ENCODE measurements around the gene PRIMPOL.

GRCh38 chr4:184662236-184662635, 12.7 kb downstream of the PRIMPOL start:
- no peak for TF ChIP-seq CTCF (IDR thresholded peaks at IDR 0.05)
- TF ChIP-seq POLR2A (IDR thresholded peaks at IDR 0.05), result no peak

All from Peyer's patch (tissue), 4 donors.